Measurements from ENCODE around the gene CRIM1. TPM values are rescaled to one million over a fixed set of nuclear protein-coding genes. Genes with fewer than 3 reads are reported as not detected.
A peak's percentile ranks its signal among the peaks of the same experiment; 100 is the strongest.

CRIM1 gene
- total RNA-seq, 1 experiment from 2014 or later, result 24.1 TPM

DNA sequence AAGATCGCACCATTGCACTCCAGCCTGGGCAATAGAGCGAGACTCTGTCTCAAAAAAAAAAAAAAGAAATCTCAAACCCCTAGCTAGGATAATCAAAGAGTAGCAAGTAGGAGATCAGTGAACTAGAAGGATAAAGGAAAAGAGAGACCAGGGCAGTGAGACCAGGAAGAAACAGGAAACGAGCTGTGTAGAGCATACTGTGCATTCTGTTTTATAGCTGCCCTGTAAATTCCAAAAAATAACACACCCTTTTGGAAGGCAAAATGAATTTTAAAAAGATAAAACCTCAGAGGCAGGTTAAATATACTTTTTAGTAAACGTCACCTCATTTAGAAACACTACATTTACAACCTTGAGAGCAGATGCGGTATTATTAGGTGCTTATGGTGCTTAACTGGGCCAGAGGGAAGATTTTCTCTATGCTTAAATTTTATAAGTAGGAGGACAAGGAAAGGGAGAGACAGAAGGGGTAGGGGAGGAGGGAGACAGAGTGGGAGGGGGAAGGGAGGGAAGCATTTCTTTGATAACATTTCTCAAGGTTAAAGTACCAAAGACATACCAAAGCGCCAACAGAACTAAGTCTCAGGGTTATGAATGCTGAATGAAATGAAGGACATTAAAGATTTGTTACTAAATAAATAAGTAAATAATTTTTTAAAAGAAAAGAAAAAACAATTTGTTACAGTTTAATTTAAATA lies 212.3 kb downstream of the CRIM1 start:
- ChIA-PET CTCF (interaction anchor here (1.6 kb wide), 1 partner anchor 100 kb away, joined by 4 read pairs; no protein-coding TSS in a partner anchor), POLR2A (no interaction called here)
- Mint-ChIP-seq H3K9me3 (no peaks in the 10 kb centered on the region), H3K4me1 (peaks cover 44% of the 10 kb centered on the region), H3K27me3 (ENCODE audit: low read depth) (no peaks in the 10 kb centered on the region), H3K27ac (no peak overlapping the region), H3K4me3 (no peak overlapping the region), H3K36me3 (peaks cover 16% of the 10 kb centered on the region)
- TF ChIP-seq ZNF138 (CRISPR knock-in tag; conservative IDR thresholded peaks at IDR 0.05) (no peak), PRRX2 (CRISPR knock-in tag; IDR thresholded peaks at IDR 0.05) (no peak), EMX1 (CRISPR knock-in tag; IDR thresholded peaks at IDR 0.05) (no peak), NR1H2 (CRISPR knock-in tag; IDR thresholded peaks at IDR 0.05) (no peak)
- ATAC-seq (no peak), DNase-seq (ENCODE audit: low spot score) (no peak)

DNA sequence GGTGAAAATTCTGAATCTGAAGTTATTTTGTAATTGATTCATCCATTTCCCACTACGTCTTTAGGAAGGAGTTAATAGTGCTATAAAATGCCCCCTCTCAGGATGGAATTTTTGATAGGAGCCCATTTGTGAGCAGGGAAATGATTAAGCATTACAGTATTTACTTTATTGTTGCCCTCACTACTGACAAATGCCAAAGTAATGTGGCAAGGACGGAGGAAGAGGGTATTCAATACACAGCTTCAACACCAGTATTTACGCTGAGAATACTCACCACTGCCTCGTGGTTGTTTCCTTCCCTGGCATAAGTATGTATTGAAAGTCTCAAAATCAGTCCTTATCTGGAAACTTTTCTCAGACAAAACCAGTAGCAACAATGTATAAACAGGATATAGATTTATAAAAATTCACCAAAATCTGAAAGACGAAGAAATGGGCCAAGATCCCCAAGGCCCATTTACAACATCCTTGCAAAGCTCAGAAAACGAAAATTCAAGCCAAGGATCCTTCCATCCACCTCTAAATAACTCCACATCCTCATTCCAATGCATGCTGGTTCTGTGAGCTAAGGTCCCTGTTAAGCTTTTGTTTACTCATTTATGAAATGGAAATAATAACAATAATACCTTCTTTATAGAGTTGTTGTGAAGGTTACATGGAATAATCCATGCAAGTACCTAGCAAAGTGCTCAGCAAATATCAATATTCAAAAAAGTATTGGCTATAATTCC lies 213.1 kb downstream of the CRIM1 start:
- TF ChIP-seq SMAD4 (CRISPR knock-in tag; IDR thresholded peaks at IDR 0.05), result no peak
- peak overlapping the region; percentile 15; the same call in 1 of the 2 replicates for H3K27ac Mint-ChIP-seq
- peaks cover 16% of the 10 kb centered on the region for H3K36me3 Mint-ChIP-seq
- peaks cover 42% of the 10 kb centered on the region for H3K4me1 Mint-ChIP-seq
- no peaks in the 10 kb centered on the region for H3K27me3 Mint-ChIP-seq (ENCODE audit: low read depth)
- H3K4me3 Mint-ChIP-seq, result no peak overlapping the region
- ChIA-PET POLR2A (no interaction called here), CTCF (interaction anchor here (1.3 to 1.8 kb wide), 6 partner anchors 12 to 202 kb away, joined by 4 to 7 read pairs (median 4); no protein-coding TSS in a partner anchor)
- H3K9me3 Mint-ChIP-seq, result no peaks in the 10 kb centered on the region
- no peak for DNase-seq (ENCODE audit: low spot score)
- ATAC-seq, result 0 out of 2 replicates have a peak, but pooled peaks have one; percentile 17

DNA sequence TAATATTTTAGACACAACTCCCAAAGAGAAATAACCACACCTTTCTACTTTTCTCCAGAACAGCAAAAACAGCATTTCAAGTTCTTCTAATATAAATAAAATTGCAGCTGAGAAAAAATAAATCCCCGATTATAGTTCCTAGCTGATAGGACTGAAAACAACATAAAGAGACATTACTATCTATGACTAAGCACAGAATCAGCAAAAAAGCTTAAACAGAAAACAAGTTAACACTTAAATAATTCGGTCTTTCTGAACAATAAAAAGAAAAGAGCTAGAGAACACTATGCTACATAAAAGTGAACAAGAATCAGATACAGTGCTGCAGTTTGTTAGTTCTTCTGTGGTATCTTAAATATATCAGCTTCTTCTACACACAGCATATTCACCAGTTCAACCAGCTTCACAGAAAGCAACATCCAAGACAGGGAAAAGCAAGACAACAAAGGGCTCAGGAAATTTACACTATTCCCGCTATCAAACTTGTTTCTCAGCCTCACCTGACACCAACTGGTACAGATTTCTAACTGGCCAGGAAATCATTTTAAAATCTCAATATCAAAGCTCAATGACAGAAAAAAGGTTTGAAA lies 213.8 kb downstream of the CRIM1 start:
- ChIA-PET CTCF (interaction anchor here (0.9 to 1.8 kb wide), 7 partner anchors 11 to 201 kb away, joined by 4 to 7 read pairs (median 5); no protein-coding TSS in a partner anchor), POLR2A (no interaction called here)
- no peak overlapping the region for H3K4me3 Mint-ChIP-seq
- peaks cover 16% of the 10 kb centered on the region for H3K36me3 Mint-ChIP-seq
- H3K4me1 Mint-ChIP-seq, result peaks cover 36% of the 10 kb centered on the region
- peak overlapping the region; percentile 53; the same call in 1 of the 2 replicates for H3K27ac Mint-ChIP-seq
- no peak for TF ChIP-seq CDX4 (CRISPR knock-in tag; IDR thresholded peaks at IDR 0.05; ENCODE audit: borderline replicate concordance)
- TF ChIP-seq, protein P1, sequence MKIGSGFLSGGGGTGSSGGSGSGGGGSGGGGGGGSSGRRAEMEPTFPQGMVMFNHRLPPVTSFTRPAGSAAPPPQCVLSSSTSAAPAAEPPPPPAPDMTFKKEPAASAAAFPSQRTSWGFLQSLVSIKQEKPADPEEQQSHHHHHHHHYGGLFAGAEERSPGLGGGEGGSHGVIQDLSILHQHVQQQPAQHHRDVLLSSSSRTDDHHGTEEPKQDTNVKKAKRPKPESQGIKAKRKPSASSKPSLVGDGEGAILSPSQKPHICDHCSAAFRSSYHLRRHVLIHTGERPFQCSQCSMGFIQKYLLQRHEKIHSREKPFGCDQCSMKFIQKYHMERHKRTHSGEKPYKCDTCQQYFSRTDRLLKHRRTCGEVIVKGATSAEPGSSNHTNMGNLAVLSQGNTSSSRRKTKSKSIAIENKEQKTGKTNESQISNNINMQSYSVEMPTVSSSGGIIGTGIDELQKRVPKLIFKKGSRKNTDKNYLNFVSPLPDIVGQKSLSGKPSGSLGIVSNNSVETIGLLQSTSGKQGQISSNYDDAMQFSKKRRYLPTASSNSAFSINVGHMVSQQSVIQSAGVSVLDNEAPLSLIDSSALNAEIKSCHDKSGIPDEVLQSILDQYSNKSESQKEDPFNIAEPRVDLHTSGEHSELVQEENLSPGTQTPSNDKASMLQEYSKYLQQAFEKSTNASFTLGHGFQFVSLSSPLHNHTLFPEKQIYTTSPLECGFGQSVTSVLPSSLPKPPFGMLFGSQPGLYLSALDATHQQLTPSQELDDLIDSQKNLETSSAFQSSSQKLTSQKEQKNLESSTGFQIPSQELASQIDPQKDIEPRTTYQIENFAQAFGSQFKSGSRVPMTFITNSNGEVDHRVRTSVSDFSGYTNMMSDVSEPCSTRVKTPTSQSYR (CRISPR knock-in tag; IDR thresholded peaks at IDR 0.05), result no peak
- TF ChIP-seq CREM (CRISPR knock-in tag; IDR thresholded peaks at IDR 0.05), result no peak
- no peak for TF ChIP-seq E2F4 (CRISPR knock-in tag; IDR thresholded peaks at IDR 0.05; ENCODE audit: borderline replicate concordance, low read depth)
- TF ChIP-seq JUN (CRISPR knock-in tag; IDR thresholded peaks at IDR 0.05), result no peak
- TF ChIP-seq RORB (CRISPR knock-in tag; IDR thresholded peaks at IDR 0.05), result no peak
- TF ChIP-seq AFF4 (CRISPR knock-in tag; IDR thresholded peaks at IDR 0.05; ENCODE audit: borderline replicate concordance), result no peak
- no peak for TF ChIP-seq GRHL2 (CRISPR knock-in tag; IDR thresholded peaks at IDR 0.05; ENCODE audit: insufficient replicate concordance, severe bottlenecking)
- no peak for TF ChIP-seq GABPB1 (CRISPR knock-in tag; IDR thresholded peaks at IDR 0.05)
- no peak for TF ChIP-seq E2F1 (CRISPR knock-in tag; IDR thresholded peaks at IDR 0.05)
- TF ChIP-seq TEAD4 (CRISPR knock-in tag; IDR thresholded peaks at IDR 0.05), result no peak
- TF ChIP-seq IRF2 (CRISPR knock-in tag; IDR thresholded peaks at IDR 0.05; ENCODE audit: borderline replicate concordance, low read depth), result no peak
- TF ChIP-seq FOXP1 (CRISPR knock-in tag; IDR thresholded peaks at IDR 0.05; ENCODE audit: borderline replicate concordance), result no peak
- ATAC-seq (no peak), DNase-seq (ENCODE audit: low spot score) (no peak)
- H3K27me3 Mint-ChIP-seq (ENCODE audit: low read depth), result no peaks in the 10 kb centered on the region
- no peaks in the 10 kb centered on the region for H3K9me3 Mint-ChIP-seq
